G401 (cell line): ENCODE results near the gene ZBTB40. TPM values are rescaled to one million over a fixed set of nuclear protein-coding genes. Genes with fewer than 3 reads are reported as not detected.
A peak's percentile ranks its signal among the peaks of the same experiment; 100 is the strongest.

Experiments used
- DNase-seq: peaks from one replicate; pipeline ENCODE4 v3.0.0-alpha.2; 2015; ENCODE audit warnings: low spot score
- in situ Hi-C: cut with HindIII; loops from 2 replicates; pipeline ENCODE4 v1.10.0; 2016; ENCODE audit warnings: low sequenced_read_pairs, mixed read lengths
- total RNA-seq: library from RNA; depleted of rRNA; stranded (reverse); fragments of >200 nt; shearing (Covaris generic); gene quantifications from 2 replicates; pipeline ENCODE4 v1.2.3, GENCODE V29; 2014; rRNA removed

ZBTB40 gene
- total RNA-seq, 1 experiment from 2014 or later = 9.8 TPM

DNA sequence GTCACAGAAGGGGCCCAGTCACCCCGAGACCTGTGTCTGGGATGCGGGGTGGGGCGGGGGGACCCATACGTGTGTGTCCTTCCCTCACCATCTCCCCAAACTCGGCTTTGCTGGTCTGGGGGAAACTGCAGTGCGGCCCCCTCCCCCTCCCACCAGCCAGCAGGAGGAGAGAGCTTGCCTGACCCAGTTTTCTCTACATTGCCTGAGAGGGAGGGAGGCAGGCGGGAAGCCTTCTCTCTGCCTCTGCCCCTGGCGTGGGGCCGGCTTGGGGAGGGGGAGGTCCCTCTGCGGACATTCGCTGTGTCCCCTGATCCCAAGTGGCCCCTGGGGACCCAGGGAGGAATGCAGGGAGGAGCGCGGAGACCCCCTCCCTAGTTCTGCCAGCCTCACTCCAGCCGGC is 115.5 kb downstream of the ZBTB40 start:
- no peak for DNase-seq
- in situ Hi-C loops = no loop called here

DNA sequence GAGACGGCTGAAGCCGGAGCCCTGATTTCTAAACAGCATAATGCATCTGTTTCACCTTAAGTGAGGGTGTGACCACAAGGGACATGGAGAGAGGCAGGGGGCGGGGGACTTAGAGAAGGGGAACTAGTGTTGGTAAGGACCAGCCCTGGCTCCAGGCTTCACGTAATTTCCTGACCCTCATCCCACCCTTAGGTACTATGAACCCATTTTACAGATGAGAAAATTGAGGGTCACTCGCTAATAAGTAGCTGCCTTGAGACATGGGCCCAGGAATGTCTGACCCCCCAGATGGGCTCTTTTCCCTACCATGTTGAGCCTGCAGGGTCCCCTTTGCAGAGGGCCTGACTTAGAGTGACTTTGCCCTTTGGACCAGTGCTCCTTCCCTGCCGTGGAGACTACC is 116.3 kb downstream of the ZBTB40 start:
- DNase-seq = no peak
- in situ Hi-C loops = no loop called here

DNA sequence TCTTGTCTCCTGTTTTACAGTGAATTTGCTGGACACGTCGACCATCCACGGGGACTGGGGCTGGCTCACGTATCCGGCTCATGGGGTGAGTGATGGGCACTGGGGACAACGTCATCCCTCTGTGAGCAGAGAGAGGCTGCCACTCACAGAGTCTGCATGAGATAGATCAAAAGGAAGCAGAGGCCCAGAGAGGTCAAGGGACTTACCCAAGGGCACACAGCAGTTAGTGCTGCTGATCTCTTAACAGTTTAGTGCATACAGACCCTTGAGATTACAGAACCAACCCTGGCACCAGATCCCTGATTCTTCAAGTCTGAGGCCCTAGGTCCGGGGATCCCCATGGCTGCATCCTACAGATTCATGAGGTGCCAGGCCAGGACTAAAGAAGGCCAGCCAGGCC is 117.6 kb downstream of the ZBTB40 start:
- no peak for DNase-seq
- in situ Hi-C loops = no loop called here

DNA sequence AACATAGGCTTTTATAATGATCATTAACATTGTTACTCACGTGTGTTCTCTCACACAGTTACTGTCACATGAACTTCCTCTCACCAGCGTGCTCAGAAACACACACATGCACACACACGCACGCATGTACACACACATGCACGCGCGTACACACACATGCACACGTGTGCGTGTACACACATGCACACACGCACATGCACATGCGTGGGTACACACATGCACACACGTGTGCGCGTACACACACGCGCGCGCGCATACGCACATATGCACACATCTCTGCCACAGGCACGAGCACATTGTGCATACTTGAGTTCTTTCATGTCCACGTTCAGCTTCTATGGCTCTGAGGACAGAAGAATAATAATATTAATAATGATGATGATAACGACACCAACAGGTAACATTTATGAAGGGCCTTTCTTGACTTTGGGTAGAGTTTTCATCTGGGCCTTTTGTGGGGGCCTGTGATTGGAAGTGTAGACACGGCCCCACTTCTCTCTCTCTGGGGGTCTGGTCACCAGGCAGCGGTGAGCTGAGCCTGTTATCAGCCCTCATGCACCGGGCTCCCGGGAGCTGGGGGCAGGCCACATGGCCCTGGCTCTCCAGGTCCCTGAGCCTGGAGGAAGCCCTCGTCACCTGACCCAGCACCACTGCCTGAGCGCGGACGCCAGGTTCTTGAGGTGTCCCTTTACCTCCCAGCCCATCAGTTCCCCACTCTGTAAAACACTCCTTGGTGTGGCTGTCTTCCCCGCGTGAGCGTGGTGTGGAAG is 118.7 kb downstream of the ZBTB40 start:
- in situ Hi-C loops = no loop called here
- no peak for DNase-seq

DNA sequence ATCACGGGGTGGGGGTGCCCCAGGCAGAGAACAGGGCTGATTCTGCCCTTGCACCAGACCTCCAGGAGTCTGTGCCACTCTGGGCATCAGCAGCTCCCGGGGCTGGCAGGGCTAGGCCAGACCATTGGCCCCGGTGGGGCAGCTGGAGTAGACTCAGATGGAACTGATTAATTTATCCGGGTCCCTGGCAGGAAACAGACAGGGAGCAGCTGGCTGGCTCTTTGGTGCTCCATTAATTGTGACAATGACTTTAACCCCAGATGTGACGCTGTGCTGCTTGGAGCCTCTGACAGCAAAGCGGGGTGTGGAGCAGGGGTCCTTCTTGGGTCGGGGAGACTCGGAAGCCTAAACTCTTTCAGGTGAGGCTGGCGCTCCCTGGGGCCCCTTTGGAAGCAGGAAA is 121.2 kb downstream of the ZBTB40 start:
- in situ Hi-C loops = no loop called here
- DNase-seq = no peak

DNA sequence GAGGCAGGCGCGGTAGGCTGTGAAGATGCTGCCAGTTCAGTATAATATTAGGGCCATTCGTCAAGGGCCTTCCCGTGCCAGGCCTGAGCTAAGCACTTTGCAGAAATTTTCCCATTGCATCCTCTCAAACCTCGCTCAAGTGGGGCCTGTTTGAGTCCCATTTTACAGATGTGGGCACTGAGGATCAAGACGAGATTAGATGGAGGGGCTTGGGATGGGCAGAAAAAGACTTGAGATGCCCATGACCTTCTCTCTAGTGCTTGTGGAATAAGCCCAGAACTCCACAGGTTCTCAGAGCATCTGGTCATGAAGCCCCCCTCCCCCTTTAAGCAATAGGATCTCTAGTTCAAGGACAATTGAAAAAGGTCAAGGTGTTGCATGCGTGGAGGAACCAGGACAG is 121.6 kb downstream of the ZBTB40 start:
- in situ Hi-C loops = no loop called here
- no peak for DNase-seq

DNA sequence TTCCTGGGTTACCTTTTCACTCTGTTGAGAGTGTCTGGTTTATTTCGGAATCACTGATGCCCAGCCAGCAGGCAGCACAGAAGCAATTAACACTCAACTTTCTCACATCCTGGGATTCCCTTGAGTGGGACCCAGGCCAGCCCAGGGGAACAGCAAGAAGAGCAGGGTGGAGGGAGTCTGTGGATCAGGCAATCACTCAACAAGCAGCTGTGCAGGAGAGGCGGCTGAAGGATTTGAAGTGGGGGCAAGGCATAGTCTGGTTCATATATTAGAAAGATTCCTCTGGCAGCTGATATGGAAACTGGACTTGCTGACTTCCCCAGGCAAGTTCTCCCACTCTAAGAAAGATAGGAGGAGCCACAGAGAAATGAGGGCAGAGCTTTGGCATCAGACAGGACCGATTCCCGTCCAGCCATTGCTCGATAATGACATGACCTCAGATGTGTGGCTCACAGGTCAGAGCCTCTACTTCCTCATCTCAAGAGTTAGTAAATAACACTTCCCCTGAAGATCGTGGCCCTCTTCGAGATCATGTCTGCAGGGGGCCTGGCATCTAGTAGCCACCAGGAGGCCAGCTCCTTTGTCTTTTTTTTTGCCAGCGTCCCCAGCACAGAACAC is 124.0 kb downstream of the ZBTB40 start:
- in situ Hi-C loops = no loop called here
- DNase-seq = no peak

DNA sequence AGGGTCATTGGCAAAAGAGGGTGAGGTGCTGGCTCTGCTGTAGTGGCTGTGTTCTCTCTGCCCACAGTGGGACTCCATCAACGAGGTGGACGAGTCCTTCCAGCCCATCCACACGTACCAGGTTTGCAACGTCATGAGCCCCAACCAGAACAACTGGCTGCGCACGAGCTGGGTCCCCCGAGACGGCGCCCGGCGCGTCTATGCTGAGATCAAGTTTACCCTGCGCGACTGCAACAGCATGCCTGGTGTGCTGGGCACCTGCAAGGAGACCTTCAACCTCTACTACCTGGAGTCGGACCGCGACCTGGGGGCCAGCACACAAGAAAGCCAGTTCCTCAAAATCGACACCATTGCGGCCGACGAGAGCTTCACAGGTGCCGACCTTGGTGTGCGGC is 124.5 kb downstream of the ZBTB40 start:
- in situ Hi-C loops = no loop called here
- DNase-seq = no peak

DNA sequence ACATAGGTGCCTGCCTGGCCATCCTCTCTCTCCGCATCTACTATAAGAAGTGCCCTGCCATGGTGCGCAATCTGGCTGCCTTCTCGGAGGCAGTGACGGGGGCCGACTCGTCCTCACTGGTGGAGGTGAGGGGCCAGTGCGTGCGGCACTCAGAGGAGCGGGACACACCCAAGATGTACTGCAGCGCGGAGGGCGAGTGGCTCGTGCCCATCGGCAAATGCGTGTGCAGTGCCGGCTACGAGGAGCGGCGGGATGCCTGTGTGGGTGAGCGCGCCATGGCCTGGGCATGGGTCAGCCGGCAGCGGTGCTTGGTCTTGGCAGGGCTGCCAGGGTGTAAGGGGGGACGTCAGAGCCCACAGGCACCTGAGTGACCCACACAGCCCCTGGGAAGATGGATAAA is 125.0 kb downstream of the ZBTB40 start:
- in situ Hi-C loops = no loop called here
- no peak for DNase-seq

DNA sequence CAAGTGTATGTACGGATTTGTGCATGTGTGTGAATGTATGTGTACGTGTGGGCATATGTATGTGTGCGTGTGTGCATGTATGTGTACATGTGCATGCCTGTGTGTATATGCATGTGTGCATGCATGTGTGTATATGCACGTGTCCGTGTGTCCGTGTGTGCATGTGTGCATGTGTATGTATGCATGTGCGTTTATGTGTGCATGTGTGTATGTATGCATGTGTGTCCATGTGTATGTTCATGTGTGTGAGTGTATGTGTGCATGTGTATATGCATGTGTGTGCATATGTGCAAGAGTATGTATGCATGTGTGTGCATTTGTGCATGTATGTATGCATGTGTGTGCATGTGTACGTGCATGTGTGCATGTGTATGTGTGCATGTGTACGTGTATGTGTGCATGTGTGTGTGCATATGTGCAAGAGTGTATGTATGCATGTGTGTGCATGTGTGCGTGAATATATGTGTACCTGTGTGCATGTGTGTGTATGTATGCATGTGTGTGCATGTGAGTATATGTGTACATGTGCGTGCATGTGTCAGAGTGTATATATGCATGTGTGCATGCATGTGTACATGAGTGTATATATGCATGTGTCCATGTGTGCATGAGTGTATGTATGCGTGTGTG is 127.2 kb downstream of the ZBTB40 start:
- in situ Hi-C loops = no loop called here
- no peak for DNase-seq

DNA sequence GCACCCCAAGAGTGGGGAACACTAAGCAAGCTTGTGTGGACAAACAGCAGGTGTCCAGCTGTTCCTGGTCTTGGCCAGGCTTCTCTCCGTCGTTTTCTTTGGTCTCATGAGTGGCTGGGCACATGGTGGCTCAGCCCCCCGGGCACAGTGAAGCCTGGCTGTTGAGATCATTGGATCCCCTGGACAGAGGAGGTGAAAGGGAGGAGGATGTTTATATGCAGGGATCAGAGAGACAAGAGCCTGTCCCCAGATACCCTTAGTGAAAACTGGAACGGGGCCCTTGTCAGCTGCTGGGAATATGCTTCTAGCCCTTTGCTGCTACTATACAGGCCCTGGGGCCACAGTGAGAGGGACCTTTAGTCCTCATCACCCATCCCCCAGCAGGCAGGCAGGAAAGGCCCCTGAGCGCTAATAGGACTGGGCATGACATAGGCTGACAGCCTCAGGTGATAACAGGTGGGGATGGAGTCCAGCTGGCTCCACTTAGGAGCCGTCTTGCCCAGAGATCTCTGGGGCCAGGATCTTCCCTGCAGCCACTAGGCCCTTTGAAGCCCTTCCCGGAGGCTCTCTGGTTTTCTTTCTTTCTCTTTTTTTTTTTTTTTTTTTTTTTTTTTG is 128.0 kb downstream of the ZBTB40 start:
- in situ Hi-C loops = no loop called here
- DNase-seq = peak; percentile 35

Other genes with a start within 250 kb of the ZBTB40 start
- not detected in 2 replicates for gene EPHA8, start 111.6 kb downstream of the ZBTB40 start, total RNA-seq
- gene C1QA, start 184.8 kb downstream of the ZBTB40 start, total RNA-seq = not detected in 2 replicates
- gene C1QC, start 191.8 kb downstream of the ZBTB40 start, total RNA-seq = not detected in 2 replicates
- gene C1QB, start 201.4 kb downstream of the ZBTB40 start, total RNA-seq = not detected in 2 replicates